Vagina (tissue), 2 donors: ENCODE results near the gene UBA7. TPM values are rescaled to one million over a fixed set of nuclear protein-coding genes. Genes with fewer than 3 reads are reported as not detected.
"Not testable (repeated sequence)": the region's sequence is repeated elsewhere in the genome, so short reads cannot be mapped to it uniquely, and the experiment has no call there.

Source experiments
- DNase-seq, 2 donors: peaks; one replicate each; pipeline ENCODE4 v3.0.0-alpha.2; 2017; ENCODE audit errors: extremely low spot score in 2 of 2
- H3K27ac ChIP-seq: fragments of 200-600 bp; sonication (generic); one replicate; pipeline ENCODE4 v1.5.1; 2019
- H3K27me3 ChIP-seq: fragments of 200-600 bp; sonication (generic); one replicate; pipeline ENCODE4 v1.5.1; 2019
- H3K36me3 ChIP-seq, 2 donors: fragments of 200-600 bp; sonication (generic); one replicate each; pipeline ENCODE4 v1.5.1; 2017 to 2019
- H3K4me1 ChIP-seq: fragments of 200-600 bp; sonication (generic); one replicate; pipeline ENCODE4 v1.5.1; 2019
- H3K4me3 ChIP-seq, 2 donors: fragments of 200-600 bp; sonication (generic); 1 replicate in 1 of 2; 2 replicates in 1 of 2; pipeline ENCODE4 v1.5.1; 2016 to 2019
- H3K9me3 ChIP-seq: fragments of 200-600 bp; sonication (generic); one replicate; pipeline ENCODE4 v1.5.1; 2019
- CTCF ChIP-seq, 3 experiments: fragments of 450-650 bp in 2 of 3; fragments of 200-600 bp in 1 of 3; sonication (generic) in 1 of 3; IDR thresholded peaks; one replicate each; pipeline ENCODE4 v1.5.1; 2017 to 2019; ENCODE audit warnings: antibody characterized with exemption in 3 of 3, mild to moderate bottlenecking in 2 of 3, moderate library complexity in 2 of 3
- POLR2A ChIP-seq, 2 donors: fragments of 450-650 bp; IDR thresholded peaks; one replicate each; pipeline ENCODE4 v1.6.1; 2017; ENCODE audit warnings: antibody characterized with exemption in 2 of 2, mild to moderate bottlenecking in 2 of 2, moderate library complexity in 2 of 2
- POLR2AphosphoS5 ChIP-seq, 2 donors: sonication (generic); formaldehyde crosslinking; IDR thresholded peaks; one replicate each; pipeline ENCODE4 v1.9.0; 2017; ENCODE audit warnings: antibody characterized with exemption in 2 of 2, mild to moderate bottlenecking in 2 of 2, low read depth in 1 of 2; ENCODE audit not compliant: insufficient read depth in 1 of 2
- intact Hi-C: fragments of 100-400 bp; cut with DNase I; formaldehyde crosslinking; loops from one replicate; pipeline ENCODE4 v1.15.1; 2023
- total RNA-seq: library from RNA; depleted of rRNA; stranded (reverse); fragments of >200 nt; gene quantifications from one replicate; pipeline ENCODE4 v1.2.3, GENCODE V29; 2016

UBA7 gene
- total RNA-seq, 1 donor from 2014 or later, result 68.3 TPM

- intact Hi-C loops, result no loop called here
- TF ChIP-seq POLR2A (IDR thresholded peaks at IDR 0.05) (no peak), CTCF (IDR thresholded peaks at IDR 0.05) (no peak), POLR2AphosphoS5 (IDR thresholded peaks at IDR 0.05; ENCODE audit: insufficient read depth in 1 of 2, low read depth in 1 of 2) (no peak)
- Histone ChIP-seq H3K36me3 (peaks cover 0 to 25% of the 10 kb centered on the region in 2 donors), H3K4me1 (peaks cover 70% of the 10 kb centered on the region), H3K27me3 (no peaks in the 10 kb centered on the region), H3K4me3 (no peak overlapping the region), H3K27ac (no peak overlapping the region), H3K9me3 (no peaks in the 10 kb centered on the region)
- no peak for DNase-seq
These were observed 34.2 kb downstream of the UBA7 start for GRCh38 chr3:49779358-49780079.

GRCh38 chr3:49776101-49776500 lies 37.7 kb downstream of the UBA7 start:
- H3K9me3 ChIP-seq, H3K4me3 ChIP-seq, H3K27me3 ChIP-seq, DNase-seq, intact Hi-C loops, H3K27ac ChIP-seq: not testable (repeated sequence)
- peaks cover 0 to 21% of the 10 kb centered on the region in 2 donors for H3K36me3 ChIP-seq
- peaks cover 50% of the 10 kb centered on the region for H3K4me1 ChIP-seq

- H3K4me1 ChIP-seq, result peaks cover 47% of the 10 kb centered on the region
- H3K9me3 ChIP-seq, result no peaks in the 10 kb centered on the region
- intact Hi-C loops, result no loop called here
- H3K27ac ChIP-seq, result no peak overlapping the region
- TF ChIP-seq POLR2A (IDR thresholded peaks at IDR 0.05) (no peak), CTCF (IDR thresholded peaks at IDR 0.05) (no peak), POLR2AphosphoS5 (IDR thresholded peaks at IDR 0.05; ENCODE audit: insufficient read depth in 1 of 2, low read depth in 1 of 2) (no peak)
- H3K27me3 ChIP-seq, result no peaks in the 10 kb centered on the region
- peaks cover 0 to 17% of the 10 kb centered on the region in 2 donors for H3K36me3 ChIP-seq
- H3K4me3 ChIP-seq, result no peak overlapping the region
- DNase-seq, result no peak
These were observed 38.2 kb downstream of the UBA7 start for GRCh38 chr3:49775538-49775937.

- DNase-seq, result no peak
- intact Hi-C loops, result no loop called here
- Histone ChIP-seq H3K4me1 (peaks cover 39% of the 10 kb centered on the region), H3K27ac (no peak overlapping the region), H3K4me3 (no peak overlapping the region), H3K9me3 (no peaks in the 10 kb centered on the region), H3K36me3 (peaks cover 0 to 15% of the 10 kb centered on the region in 2 donors), H3K27me3 (no peaks in the 10 kb centered on the region)
- TF ChIP-seq POLR2A (IDR thresholded peaks at IDR 0.05), result no peak
- no peak for TF ChIP-seq POLR2AphosphoS5 (IDR thresholded peaks at IDR 0.05; ENCODE audit: insufficient read depth in 1 of 2, low read depth in 1 of 2)
- no peak for TF ChIP-seq CTCF (IDR thresholded peaks at IDR 0.05)
These were observed 41.0 kb downstream of the UBA7 start for GRCh38 chr3:49772703-49773102.

GRCh38 chr3:49771340-49771938 lies 42.3 kb downstream of the UBA7 start:
- H3K27me3 ChIP-seq, result no peaks in the 10 kb centered on the region
- intact Hi-C loops, result no loop called here
- TF ChIP-seq CTCF (IDR thresholded peaks at IDR 0.05) (no peak), POLR2AphosphoS5 (IDR thresholded peaks at IDR 0.05; ENCODE audit: insufficient read depth in 1 of 2, low read depth in 1 of 2) (no peak), POLR2A (IDR thresholded peaks at IDR 0.05) (no peak)
- peaks cover 0 to 3% of the 10 kb centered on the region in 2 donors for H3K36me3 ChIP-seq
- no peak for DNase-seq
- no peak overlapping the region for H3K27ac ChIP-seq
- H3K9me3 ChIP-seq, result no peaks in the 10 kb centered on the region
- H3K4me3 ChIP-seq, result no peak overlapping the region
- H3K4me1 ChIP-seq, result peaks cover 33% of the 10 kb centered on the region
